Measurements from ENCODE around the gene MAML2.

The MAML2 gene

DNA sequence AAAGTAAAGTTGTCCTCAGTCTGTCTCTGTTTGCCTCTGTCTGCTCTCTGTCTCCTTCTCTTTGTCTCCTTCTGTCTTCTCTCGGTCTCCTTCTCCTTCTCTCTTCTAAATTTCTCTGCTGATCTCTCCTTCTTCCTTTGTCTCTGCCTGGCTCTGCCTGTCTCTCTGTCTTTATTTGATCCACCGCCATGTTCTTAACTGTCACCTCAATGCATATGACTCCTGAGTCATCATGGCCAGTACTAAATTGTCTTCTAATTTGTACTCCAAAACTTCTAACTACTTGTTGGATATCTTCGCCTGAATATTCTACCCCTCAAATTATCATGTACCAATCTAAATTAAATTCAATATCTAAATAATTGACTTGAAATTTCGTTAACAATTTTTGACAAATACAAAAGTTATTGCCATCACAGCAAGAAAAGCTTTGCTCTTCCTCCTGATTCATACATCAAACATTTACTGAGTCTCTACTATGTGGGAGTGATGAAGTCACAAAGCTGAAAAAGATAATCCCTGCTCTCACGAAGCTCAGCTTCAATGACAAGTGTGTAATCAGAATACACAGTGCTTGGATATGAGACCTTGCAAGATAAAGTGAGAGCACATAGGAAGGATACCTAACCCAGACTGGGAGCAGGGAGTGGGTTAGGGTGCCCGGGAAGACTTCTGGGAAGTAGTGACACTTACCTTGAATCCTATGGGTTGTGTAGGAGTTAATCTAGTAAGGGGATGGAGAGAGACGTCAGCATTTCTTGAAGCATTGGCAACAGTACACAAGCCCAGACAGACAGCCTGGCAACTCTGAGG is 193.0 kb downstream of the MAML2 start:
- DNase-seq: no peak

DNA sequence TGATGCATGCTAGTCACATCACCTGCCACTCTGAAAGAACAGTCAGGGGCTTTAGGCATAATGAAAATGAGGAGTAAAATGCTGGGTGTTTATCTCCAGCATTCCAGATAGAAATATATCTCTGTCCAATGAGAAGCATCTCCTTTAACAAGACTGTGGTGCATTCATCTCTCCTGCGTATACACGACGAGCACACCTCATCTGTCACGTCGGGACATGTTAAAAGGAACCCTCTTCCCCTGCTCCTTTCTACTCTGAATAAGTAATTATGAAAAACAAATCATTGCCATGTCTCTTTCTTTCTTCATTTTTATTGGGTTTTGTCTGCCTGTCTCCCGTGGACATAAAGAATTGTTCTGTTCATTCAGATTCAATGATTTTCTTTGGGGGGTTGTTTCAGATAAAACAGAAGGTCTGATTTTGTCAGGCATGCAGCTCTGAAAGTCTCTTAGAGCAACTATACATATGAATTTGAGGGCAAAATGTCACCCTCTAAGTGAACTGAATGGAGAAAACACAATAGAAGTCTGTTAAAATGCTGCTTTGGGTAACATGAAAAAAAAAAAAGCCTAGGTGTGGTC is 195.0 kb downstream of the MAML2 start:
- DNase-seq: no peak

DNA sequence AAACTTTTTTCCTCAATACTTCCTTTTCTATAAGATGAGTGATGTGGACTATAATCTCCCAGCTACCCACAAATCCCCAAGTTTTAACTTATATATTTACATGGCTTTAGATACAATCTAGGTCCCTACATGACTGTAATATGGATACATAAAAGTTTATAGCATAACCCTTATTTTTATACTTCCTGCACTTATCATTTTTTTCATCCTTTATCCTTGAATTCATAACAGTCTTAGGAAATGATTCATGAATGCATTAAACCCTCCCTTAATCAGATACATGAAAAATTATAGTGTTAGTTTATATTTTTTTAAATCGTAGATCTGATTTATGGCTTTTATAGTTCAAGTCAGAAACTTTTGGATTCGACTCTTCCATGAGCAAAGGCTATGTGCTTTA is 195.8 kb downstream of the MAML2 start:
- DNase-seq: no peak

DNA sequence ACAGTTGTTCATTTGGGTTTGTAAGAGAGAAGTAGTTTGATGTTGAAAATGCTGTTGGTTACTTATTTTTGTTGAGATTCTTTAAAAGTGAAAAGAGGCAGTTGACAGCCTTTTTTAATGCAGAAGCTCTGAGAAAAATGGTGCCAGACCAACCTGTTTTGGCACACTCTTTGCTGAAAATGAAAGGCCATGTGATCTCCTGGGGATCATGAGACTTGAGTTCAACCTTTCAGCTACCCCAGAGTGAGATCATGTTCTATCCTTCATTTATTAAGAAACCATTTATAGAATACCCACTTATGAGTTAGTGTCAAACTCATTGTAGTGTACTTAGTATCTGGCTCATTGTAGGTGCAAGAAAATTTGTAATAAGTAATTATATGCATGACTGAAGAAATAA is 196.2 kb downstream of the MAML2 start:
- DNase-seq: no peak

DNA sequence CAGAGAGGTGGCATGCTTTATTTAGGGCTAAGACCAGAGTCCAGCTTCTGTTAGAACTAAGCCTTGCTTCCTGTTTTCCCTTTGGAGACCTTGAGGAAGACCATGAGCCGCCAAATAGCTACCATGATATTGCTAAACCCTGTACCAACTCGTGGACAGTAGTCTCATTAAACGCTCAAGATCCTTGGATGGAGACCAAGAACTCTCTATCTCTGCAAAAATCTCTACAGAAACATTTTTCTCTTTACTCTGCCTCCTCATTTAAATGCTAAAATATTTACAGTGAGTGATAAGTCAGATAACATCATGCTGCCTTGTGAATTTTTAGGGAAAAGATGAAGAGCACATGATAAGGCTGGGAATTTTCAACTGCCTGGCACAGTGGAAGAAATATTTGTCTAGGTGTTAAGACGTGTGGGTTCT is 197.8 kb downstream of the MAML2 start:
- DNase-seq: no peak

DNA sequence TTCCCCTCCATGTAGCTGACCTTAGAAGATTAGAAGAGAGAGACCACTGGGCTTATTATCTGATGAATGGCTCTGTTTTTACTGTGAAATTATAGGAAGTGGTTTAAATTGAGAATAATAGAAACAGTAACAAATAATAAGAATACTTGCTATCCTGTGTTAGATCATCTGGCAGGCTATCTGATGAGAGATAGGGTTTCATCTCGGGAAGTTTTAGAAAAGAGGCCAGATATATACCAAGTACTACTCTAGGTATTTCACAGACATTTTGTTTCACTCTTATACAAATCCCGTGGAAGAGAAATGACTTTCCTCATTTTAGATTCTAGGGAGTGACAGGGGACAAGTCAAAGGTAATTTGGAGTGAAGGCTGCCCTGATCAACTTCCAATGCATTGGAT is 198.4 kb downstream of the MAML2 start:
- DNase-seq: no peak

DNA sequence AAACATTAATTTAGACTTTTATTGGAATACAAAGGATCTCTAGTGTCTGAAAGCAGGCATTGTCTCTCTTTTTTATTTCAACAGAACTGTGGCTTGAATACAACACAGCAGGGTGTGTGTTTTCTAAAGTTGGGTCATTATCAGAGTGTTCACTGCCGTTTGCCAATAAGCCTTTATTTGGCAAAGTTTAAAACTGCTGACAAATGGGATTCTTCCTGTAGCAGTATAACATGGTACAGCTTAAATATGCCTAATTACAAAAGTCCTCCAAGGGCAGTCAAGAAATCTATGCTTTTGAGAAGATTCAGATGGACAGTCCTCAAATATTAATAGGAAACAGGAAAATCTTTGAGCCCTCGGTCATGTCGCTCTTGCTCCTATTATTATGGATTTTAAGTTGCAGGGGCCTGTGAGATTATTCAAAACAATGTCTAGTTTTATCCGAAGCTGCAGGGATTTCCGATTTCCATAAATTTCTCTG is 199.9 kb downstream of the MAML2 start:
- no peak for DNase-seq

DNA sequence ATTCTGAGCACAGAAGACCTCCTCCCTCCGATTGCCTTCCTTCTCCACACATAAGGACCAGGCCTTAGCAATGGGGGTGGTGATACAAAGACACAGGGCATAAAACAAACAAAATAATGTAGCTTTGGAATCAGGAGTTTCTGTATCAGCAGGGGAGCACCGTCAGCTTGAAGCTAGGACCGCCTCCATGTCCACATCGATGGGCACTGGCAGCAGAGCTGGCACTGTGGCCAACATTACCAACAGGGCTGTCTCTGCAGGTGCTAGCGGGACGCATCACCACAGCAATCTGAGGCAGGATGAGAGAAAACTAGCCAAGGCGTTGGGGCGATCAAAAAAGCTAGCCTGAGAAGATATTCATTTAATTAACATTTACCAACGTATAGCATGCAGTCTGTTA is 201.4 kb downstream of the MAML2 start:
- no peak for DNase-seq

- DNase-seq: no peak
Measured at GRCh38 chr11:96139691-96140090, 203.3 kb downstream of the MAML2 start.

GRCh38 chr11:96137373-96137772 is 205.6 kb downstream of the MAML2 start:
- DNase-seq: no peak

DNA sequence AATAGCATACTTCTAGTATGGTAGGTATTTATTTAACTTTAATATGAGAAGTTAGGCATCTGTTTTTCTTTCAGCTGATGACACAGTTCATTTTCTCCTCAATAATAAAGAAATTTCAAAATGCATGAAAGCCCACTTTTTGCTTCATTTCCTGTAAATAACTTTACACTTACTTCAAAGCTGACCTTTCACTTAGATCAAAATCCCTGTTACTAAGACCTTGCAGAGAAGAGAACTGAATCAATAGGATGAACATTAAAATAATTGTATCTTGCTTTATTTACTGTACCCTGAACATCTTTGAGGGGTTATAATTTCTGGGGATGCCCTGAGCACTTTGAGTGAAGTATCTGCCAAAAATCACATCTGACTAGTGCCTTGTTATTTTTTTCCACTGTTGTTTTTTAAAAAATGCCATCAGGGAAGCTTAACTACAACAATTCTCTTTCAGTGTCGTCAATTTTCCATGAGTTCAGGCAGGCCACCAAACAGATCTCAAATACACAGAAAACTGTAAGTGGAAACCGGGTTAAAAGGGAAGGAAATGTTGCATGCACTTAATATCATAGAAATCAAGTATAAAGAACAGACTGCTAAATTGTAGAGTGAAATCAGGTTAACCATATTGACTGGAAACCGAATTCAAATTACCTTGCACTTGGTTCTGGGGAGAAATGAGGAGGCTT is 206.2 kb downstream of the MAML2 start:
- DNase-seq: no peak

DNA sequence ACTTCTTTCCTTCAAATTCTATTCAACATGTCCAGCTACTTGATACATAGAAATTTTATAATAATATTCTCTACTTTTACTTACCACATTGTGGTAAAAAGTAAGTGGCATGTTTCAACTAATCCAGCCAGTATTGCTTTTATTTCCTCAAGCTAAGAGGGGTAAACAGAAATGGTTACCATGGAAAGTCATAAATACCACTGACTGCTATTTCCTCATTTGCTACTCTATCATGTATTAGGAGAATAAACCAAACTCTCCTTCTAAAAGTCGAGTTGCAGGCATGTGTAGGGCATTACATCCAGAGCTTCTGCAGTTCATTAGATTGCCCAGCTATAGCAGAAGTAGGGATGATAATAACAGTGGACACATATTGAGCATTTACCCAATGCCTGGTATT is 208.4 kb downstream of the MAML2 start:
- no peak for DNase-seq

DNA sequence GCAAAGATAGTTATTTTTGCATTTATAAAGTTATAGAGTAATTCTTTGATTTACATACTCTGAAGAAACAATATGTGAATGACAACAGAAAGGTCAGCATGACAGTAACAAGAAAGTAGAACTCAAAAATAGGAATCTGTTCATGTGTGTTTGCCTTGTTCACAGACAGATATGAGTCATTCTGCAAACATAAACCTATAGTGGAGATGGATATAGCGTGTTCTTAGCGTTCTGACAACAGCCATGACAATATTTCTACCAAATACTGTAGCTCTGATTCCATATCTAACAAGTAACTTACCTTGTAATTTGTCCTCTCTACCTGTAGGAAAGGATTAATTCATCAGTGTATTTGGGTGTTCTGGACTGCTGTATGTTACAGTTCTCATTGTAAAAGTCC is 210.6 kb downstream of the MAML2 start:
- no peak for DNase-seq

- DNase-seq: no peak
Measured at GRCh38 chr11:96130061-96130620, 212.9 kb downstream of the MAML2 start.

- DNase-seq: no peak
Measured at GRCh38 chr11:96127596-96127959, 215.4 kb downstream of the MAML2 start.

DNA sequence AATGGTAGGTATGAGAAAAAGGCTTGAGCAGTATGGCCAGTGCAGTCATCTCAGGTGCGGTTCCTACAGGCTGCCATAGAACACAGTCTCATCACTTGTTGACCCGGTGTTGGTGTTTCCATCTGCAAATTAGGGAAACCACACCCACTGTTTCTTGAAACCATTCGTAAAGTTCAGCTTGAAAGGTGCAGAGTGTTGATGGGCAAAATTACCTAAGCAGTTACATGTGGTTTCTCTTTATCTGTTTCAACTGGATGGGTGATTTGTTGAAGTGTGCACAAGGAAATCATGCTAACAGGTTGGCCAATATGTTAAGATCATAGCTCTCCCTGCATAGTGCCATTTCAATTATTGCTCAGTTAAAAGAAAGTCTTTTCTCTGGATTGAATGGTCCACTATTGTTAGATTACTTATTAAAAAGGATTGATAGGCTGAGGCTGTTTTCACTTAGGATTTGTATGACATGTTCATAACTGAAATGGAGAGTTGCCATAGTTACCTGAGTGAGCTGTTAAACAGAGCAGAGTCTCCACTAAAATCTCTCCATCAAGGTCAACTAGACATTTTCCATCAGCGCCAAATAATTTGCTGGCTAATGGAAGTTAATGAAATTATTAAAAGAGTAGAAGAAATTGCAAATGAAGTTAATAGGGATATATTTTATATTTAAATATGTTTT is 215.9 kb downstream of the MAML2 start:
- DNase-seq: no peak

- DNase-seq: no peak
Measured at GRCh38 chr11:96125400-96125799, 217.6 kb downstream of the MAML2 start.

DNA sequence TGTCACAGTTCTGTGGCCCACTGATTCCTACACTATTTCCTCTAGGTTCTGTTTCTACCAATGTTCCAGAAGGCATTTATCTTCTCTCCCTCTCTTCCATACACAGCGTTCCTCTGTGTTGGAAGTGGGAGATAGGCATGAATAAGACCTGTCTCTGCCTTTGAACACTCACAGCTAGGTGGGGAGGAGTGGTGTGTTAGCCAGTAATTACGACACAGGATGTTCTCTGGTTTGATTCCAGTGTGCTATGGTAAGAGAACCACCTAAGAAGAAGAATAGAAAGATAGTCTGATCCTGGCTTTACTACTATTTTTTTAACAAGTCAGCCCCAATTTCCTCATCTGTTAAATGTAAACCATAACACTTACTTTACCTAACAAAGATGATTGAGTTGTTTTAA is 218.8 kb downstream of the MAML2 start:
- no peak for DNase-seq

DNA sequence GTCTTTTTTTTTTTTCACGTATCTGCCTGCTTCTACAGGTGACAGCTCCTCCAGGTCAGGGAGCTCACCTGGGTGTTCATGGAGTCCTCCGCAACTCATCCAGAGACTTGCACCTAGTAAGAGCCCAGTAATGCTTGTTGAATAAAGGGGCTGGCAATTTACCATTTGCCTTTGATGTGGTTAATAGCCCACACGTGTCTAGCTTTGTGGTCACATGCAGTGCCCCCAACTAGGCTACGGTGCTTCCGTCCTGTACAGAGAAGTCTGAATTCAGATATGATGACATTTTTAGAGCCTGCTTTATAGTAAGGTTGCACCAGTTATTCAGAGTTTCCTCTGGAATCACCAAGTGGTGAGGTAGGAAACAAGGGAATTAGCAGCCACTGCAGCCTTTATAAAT is 219.7 kb downstream of the MAML2 start:
- DNase-seq: no peak

DNA sequence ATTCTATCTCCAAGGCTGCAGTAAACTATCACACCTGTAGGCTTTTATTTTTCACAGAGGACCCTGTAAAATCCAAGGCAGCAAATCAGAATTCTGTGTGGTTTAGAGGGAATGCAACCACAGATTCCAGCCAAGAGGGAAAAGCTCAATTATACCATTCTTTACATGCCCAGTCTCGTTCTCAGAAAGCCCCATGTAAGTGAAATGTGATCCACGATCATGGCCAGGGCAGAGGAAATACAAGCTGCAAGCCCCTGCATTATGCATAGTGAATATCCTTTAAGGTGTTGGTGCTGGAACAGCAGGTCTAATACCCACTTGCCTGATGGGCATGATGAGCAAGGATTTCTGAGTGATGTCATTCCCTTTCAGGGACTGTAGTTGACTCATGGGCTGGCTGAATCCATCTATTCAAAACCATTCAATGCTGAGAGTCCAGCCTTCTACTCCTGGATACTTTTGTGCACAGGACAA is 220.4 kb downstream of the MAML2 start:
- DNase-seq: peak; percentile 91

- no peak for DNase-seq
Measured at GRCh38 chr11:96119211-96119610, 223.8 kb downstream of the MAML2 start.

DNA sequence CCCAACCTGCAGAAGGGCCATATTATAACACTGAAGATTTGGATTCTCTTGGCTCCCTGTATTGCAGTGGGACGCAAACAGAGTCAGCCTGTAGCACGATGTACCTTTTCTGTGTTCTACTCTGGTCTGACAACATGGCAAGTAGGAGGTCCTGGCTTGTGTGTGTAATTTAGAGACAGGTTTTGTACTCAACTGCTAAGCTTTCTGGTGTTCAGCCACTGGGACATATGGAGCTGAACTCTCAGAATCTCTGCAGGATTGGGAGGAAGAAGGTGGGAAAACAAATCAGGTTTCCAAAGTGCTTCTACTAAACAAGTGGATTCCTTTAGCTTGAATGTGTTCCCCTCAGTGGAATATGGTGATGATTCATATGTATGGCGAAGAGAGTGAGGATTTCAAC is 226.6 kb downstream of the MAML2 start:
- DNase-seq: no peak

Measured in islet precursor cell (in vitro differentiated cells).